ENCODE measurements around the gene CEP170.

Gene CEP170

DNA sequence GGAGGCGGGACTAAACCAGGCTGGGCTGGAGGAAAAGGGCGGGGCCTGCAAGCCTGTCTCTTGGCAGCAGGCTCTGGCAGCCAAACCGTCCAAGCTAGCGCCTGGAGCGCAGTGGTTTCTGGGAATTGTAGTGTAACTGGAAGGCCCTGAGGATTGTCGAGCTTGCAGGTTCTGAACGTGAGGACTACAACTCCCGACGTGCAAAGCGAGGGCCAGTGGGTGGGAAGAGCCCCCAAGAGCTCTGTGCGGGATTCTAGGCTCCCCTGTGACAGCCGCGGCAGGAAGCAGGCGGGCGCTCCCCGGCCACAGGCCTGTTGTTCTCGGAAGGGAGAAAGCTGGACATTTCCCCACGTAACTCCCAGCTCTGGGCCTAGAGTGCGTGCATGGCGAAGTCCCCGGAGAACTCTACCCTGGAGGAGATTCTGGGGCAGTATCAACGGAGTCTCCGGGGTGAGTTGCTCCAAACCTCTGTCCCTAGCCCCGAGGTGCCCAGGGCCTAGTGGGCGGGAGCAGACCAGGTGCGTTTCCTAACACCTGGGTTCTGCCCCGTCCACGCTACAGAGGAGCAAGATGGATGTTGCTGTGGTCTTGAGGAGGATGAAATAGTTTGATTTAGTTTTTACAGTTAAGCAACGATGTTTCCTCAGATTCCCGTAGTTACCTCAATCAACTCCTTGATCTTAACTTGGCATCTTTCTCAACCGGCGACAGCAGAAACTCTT is 871 bp upstream of the CEP170 start, which contains the start of gene SDCCAG8:
SDCCAG8 (plus strand) TSS at position 251 of the 722 bp plus-strand sequence; CDS start at position 384, 133 bp downstream.
- peaks cover 6% of the 10 kb centered on the region for H3K36me3 Mint-ChIP-seq
- H3K9me3 Mint-ChIP-seq = no peaks in the 10 kb centered on the region
- H3K4me3 Mint-ChIP-seq = peak within 1 kb of the TSS; percentile 98
- no peaks in the 10 kb centered on the region for H3K27me3 Mint-ChIP-seq
- peak; percentile 93 for ATAC-seq
- H3K4me1 Mint-ChIP-seq = peaks cover 14% of the 10 kb centered on the region
- H3K27ac Mint-ChIP-seq = peak within 1 kb of the TSS; percentile 98

DNA sequence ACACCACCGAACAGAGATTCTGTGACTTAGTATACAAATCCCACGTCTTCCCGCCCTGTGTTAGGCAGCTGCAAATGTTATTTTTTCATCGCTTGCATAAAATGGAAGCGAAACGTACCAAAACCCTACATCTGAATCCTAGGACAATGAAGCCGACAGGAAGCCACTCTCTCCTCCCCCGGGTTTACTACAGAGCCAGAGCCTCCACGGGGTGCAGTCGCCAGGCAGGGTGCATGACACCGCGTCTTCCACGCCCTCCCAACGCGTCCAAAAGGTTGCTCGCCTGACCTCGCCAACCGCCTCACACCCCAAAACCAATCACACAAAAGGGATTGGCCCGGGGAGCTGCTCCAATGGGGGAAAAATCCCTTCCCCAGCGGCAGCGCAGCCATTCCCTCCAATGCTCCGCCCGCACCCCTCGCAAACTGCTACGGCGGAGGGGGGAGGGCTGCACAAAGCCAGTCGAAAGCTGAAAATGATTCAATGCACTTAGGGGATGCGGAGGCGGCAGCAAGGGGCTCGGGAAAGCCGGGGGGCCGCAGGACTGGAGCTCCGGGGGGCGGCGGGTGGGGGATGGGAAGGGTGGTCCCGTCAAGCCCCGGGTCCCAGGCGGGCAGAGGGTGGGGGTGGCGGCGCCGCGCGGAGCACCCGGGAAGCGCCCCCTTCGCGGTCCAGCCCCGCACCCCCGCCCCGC is 701 bp downstream of the CEP170 start:
- ATAC-seq = peak; percentile 0

DNA sequence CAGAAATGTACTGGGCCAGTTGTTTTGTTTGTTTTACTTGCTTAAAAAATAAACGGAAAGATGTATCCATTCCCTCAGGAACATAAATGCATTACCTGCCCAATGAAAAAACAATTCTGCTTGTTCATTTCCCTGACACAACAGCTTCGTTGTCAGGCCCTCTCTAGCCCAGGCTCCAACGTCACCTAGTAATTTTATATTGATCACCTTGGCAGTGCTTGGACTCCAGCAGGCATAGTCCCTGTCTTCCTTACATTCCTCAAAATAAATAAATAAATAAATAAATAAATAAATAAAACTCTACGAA is 1.2 kb downstream of the CEP170 start:
- H3K27me3 Mint-ChIP-seq = no peaks in the 10 kb centered on the region
- peaks cover 27% of the 10 kb centered on the region for H3K4me1 Mint-ChIP-seq
- no peaks in the 10 kb centered on the region for H3K36me3 Mint-ChIP-seq
- no peaks in the 10 kb centered on the region for H3K9me3 Mint-ChIP-seq
- H3K4me3 Mint-ChIP-seq = peak overlapping the region; percentile 96
- peak overlapping the region; percentile 98 for H3K27ac Mint-ChIP-seq
- ATAC-seq = no peak

More for the DNA sequence above, 701 bp downstream of the CEP170 start:
- peaks cover 24% of the 10 kb centered on the region for H3K4me1 Mint-ChIP-seq
- H3K9me3 Mint-ChIP-seq = no peaks in the 10 kb centered on the region
- H3K36me3 Mint-ChIP-seq = no peaks in the 10 kb centered on the region
- H3K27me3 Mint-ChIP-seq = no peaks in the 10 kb centered on the region
- peak overlapping the region; percentile 98 for H3K27ac Mint-ChIP-seq
- peak overlapping the region; percentile 96 for H3K4me3 Mint-ChIP-seq

DNA sequence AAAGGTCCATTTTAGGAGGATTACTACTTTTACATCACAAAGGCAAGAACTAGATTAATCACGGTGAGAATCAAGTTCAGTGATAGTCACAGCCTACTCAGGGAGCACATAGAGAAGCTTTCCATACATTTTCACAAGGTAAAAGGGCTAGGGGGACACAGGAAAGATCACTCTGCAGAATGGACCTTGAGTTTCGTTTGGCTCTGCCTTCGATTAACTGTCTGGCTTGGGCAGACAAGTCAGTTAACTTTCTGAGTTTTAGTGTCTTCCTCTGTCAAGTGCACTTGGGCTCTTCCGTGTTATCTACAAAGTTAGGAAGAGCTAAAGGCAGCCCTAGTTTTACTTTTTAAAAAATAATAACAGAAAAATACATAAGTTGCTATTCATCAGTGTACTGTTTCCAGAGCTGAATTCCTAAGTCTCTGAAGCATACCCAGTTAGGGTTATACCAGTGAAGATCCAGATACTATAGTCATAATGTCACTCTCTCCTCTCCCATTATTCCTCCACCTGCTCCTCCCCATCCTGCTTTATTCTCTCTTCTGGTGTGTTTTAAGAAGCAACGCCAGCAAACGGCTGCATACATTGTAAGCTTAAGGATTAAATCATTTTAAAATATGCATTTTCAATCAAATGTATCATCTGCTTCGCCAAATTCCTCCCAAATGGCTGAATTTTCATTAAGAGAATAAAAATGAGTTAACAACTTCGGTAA is 1.7 kb downstream of the CEP170 start:
- no peaks in the 10 kb centered on the region for H3K9me3 Mint-ChIP-seq
- ATAC-seq = no peak
- H3K27me3 Mint-ChIP-seq = no peaks in the 10 kb centered on the region
- H3K36me3 Mint-ChIP-seq = no peaks in the 10 kb centered on the region
- peak overlapping the region; percentile 98 for H3K27ac Mint-ChIP-seq
- peak overlapping the region; percentile 96 for H3K4me3 Mint-ChIP-seq
- H3K4me1 Mint-ChIP-seq = peaks cover 32% of the 10 kb centered on the region

DNA sequence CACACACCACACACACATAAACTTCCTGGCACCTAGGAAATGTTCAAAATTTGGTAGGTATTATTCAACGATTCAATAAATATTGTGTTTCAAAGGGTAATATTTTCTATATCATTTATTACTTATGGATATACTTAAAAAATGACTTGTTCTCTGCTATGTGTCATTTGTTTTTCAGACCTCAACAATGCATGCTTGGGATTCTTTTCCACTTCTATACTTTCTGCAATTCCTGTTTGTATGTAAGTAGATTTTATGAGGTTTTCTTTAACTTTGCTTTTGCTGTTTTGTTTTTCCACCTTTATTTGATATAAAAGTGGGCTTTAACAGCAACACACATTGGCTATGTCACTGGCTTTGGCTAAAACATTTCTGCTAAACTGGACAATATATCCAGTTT is 3.5 kb downstream of the CEP170 start:
- Mint-ChIP-seq H3K4me3 (no peak overlapping the region), H3K27ac (no peak overlapping the region), H3K27me3 (no peaks in the 10 kb centered on the region), H3K9me3 (no peaks in the 10 kb centered on the region), H3K36me3 (no peaks in the 10 kb centered on the region), H3K4me1 (peaks cover 50% of the 10 kb centered on the region)
- ATAC-seq = no peak

DNA sequence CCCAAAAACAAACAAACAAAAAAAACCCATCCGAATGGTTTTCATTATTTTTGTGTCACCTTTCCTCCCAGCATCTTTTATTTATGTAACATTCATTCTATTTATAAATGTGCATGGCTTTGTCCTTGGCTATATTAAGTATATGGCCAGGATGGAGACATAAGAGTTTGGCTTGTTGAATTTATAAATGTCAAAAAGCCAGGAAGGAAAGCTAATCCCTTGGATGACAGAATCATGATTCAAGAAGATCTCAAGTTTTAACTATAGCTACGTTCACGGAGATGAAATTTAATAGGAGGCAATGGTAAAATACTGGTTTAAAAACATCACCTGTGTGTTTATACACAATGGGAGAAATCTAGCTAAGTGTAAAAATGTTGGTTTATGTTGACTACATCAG is 5.0 kb downstream of the CEP170 start:
- peaks cover 57% of the 10 kb centered on the region for H3K4me1 Mint-ChIP-seq
- H3K4me3 Mint-ChIP-seq = no peak overlapping the region
- ATAC-seq = no peak
- no peaks in the 10 kb centered on the region for H3K9me3 Mint-ChIP-seq
- no peak overlapping the region for H3K27ac Mint-ChIP-seq
- no peaks in the 10 kb centered on the region for H3K36me3 Mint-ChIP-seq
- no peaks in the 10 kb centered on the region for H3K27me3 Mint-ChIP-seq

DNA sequence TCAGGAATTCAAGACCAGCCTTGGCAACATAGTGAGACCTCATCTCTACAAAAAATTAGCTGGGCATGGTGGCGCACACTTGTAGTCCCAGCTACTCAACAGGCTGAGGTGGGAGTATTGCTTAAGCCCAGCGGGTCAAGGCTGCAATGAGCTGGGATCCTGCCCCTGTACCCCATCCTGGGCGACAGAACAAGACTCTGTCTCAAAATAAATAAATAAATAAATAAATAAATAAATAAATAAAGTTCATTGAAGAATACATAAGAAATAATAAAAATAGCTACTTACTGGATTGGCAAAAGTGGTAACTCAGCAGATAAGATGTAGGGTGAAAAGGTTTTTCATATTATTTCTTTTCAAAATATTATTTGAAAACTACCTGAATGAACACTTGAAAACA is 5.9 kb downstream of the CEP170 start:
- Mint-ChIP-seq H3K4me3 (no peak overlapping the region), H3K27me3 (no peaks in the 10 kb centered on the region), H3K27ac (no peak overlapping the region), H3K36me3 (no peaks in the 10 kb centered on the region), H3K9me3 (no peaks in the 10 kb centered on the region), H3K4me1 (peaks cover 64% of the 10 kb centered on the region)
- ATAC-seq = no peak

DNA sequence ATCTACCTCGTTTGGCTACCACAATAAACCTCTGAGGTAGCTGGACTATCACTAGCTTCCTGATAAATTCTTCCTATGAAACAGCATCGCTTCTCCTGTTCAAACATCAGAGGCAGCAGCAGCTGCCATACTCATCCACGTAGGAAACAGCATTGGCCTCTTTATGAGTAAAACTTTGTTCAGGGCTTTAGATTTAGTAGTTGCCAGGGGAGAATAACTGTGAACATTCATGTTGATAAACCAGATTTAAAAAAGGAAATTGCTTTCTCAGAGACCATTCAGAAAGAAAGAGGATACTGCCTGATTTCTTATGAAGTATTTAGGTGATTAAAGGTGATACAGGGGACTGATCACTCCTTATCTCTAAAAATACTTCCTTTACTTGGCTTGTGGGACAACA is 7.2 kb downstream of the CEP170 start:
- Mint-ChIP-seq H3K27me3 (no peaks in the 10 kb centered on the region), H3K36me3 (peaks cover 3% of the 10 kb centered on the region), H3K4me3 (no peak overlapping the region), H3K4me1 (peaks cover 62% of the 10 kb centered on the region), H3K27ac (peak overlapping the region; percentile 58), H3K9me3 (no peaks in the 10 kb centered on the region)
- peak; percentile 31 for ATAC-seq

DNA sequence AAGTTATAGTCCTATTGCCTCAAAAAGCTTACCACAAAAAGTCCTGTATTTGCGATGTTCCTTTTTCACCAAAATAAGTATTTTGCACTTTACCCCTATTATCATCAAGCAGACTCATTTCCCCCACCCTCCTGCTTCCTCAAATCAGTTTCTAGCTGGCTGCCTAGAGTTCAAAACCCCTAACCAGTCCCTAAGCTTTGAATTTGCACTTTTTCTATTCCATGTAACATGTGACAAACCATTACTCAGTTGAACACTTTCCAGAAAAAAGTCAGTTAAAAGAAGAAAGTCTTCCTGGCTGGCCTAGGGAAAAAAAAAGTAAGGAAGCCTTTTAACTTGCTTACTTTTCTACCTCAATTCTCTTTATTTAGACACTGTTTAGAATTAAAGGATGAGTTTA is 8.2 kb downstream of the CEP170 start:
- peak overlapping the region; percentile 58 for H3K27ac Mint-ChIP-seq
- H3K4me3 Mint-ChIP-seq = no peak overlapping the region
- H3K36me3 Mint-ChIP-seq = peaks cover 10% of the 10 kb centered on the region
- ATAC-seq = peak; percentile 71
- no peaks in the 10 kb centered on the region for H3K27me3 Mint-ChIP-seq
- H3K4me1 Mint-ChIP-seq = peaks cover 65% of the 10 kb centered on the region
- no peaks in the 10 kb centered on the region for H3K9me3 Mint-ChIP-seq

DNA sequence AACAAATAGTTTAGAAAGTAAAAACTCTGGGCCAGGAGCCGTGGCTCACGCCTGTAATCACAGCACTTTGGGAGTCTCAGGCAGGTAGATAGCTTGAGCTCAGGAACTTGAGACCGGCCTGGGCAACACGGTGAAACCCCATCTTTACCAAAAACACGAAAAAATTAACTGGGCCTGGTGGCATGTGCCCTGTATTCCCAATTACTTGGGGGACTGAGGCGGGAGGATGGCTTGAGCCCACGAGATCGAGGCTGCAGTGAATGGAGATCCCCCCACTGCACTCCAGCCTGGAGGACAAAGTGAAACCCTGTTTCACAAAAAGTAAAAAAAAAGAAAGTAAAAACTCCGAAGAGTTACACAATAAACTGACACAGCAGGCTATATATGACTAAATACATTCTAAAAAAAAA is 10.6 kb downstream of the CEP170 start:
- H3K4me3 Mint-ChIP-seq = peak overlapping the region; percentile 75
- no peaks in the 10 kb centered on the region for H3K27me3 Mint-ChIP-seq
- peaks cover 24% of the 10 kb centered on the region for H3K36me3 Mint-ChIP-seq
- no peaks in the 10 kb centered on the region for H3K9me3 Mint-ChIP-seq
- no peak for ATAC-seq
- H3K4me1 Mint-ChIP-seq = peaks cover 53% of the 10 kb centered on the region
- H3K27ac Mint-ChIP-seq = peak overlapping the region; percentile 77

DNA sequence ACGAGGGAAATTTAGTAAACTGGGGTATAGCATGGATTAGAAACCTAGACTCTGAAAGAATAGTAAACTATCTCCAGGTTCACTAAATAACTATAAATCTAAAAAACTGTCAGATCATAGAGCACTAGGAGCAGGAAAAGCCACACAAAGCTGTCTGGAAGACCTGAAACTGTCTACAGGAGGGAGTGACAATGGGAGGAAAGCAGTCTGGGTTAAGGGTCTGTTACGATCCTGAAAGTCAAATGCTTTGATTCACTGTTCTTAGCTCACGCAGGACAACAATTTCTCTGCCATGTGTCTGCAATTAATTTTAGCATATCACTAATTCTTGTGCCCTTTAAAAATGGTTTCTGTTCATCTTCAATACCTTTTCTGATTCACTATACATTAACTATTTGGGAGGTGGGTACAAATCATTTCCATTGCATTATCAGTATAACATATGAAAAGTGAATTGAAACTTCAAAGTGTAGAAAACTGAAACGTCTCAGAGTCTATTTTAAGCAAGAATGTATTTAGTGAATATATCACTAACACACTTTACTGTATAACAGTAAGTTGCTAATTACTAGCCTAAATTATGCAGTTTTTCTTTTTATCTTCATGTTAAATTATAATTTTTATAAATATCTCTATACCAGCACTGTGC is 18.4 kb downstream of the CEP170 start:
- Mint-ChIP-seq H3K4me3 (no peak overlapping the region), H3K9me3 (peaks cover 8% of the 10 kb centered on the region), H3K27ac (peak overlapping the region; percentile 42), H3K4me1 (peaks cover 21% of the 10 kb centered on the region), H3K27me3 (no peaks in the 10 kb centered on the region), H3K36me3 (peaks cover 53% of the 10 kb centered on the region)
- no peak for ATAC-seq

DNA sequence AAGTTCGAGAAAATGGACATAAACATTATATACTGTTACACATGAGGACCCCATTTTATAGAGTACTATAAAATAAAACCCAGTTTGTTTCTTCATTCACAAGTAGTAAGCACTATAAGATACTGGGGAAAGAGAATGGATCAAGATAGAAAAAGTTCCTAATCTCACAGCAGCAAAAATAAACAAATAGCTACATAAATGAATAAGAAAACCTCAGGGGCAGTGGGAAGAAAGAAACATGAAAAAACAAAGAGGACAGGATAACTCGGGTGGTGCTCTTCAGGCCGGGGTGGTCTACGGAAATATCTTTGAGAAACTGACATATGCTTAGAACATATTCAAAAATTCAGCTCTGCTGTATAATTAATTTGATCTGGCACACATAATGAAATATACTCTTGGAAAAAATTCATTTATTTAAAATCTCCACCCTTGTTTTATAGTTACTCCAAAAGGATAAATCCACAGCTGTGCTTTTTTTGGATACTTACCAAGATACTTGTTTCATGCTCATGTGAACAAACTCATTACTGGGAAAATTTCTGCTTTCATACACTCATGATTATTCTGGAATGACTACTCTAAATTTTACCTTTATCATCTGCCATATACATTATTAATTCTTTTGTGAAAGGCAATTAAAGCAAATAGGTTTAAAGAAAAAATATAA is 20.0 kb downstream of the CEP170 start:
- ATAC-seq = no peak
- Mint-ChIP-seq H3K36me3 (peaks cover 65% of the 10 kb centered on the region), H3K27ac (no peak overlapping the region), H3K9me3 (peaks cover 18% of the 10 kb centered on the region), H3K4me1 (peaks cover 21% of the 10 kb centered on the region), H3K4me3 (no peak overlapping the region), H3K27me3 (no peaks in the 10 kb centered on the region)

DNA sequence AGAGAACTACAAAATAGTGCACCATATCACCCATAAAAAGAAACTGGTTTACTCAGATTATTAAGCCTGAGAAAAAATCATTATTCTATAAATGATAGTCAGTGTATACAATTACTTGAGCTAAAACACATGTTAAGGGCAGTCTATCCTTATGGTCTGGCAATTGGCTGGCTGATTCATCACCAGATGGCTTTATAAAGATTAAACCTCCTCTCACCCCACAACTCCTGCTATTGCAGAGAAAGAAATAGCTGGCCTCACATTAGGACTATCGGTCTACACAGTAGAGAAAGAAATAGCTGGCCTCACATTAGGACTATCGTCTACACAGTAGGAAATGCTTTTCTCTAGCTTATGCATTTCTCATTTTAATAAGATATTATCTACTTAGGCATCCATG is 21.2 kb downstream of the CEP170 start:
- H3K36me3 Mint-ChIP-seq = peaks cover 65% of the 10 kb centered on the region
- H3K27ac Mint-ChIP-seq = no peak overlapping the region
- peaks cover 16% of the 10 kb centered on the region for H3K4me1 Mint-ChIP-seq
- H3K4me3 Mint-ChIP-seq = no peak overlapping the region
- no peaks in the 10 kb centered on the region for H3K27me3 Mint-ChIP-seq
- peaks cover 17% of the 10 kb centered on the region for H3K9me3 Mint-ChIP-seq
- ATAC-seq = no peak

DNA sequence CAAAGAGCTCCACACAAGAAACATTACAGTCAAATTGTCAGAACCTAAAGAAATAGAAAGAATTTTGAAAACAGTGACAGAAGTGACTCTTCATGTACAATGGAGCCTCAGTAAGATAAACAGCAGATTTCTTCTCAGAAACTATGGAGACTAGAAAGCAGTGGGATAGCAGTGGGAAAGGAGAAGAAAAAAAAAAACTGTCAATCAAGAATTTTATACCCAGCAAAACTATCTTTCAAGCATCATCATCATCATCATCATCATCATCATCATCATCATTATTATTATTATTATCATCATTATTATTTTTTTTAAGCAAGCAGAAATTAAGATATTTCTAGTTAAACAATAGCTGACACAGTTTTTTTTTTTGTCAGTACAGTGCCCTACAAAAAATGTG is 24.2 kb downstream of the CEP170 start:
- no peak overlapping the region for H3K27ac Mint-ChIP-seq
- H3K27me3 Mint-ChIP-seq = no peaks in the 10 kb centered on the region
- ATAC-seq = no peak
- no peak overlapping the region for H3K4me3 Mint-ChIP-seq
- H3K9me3 Mint-ChIP-seq = peaks cover 18% of the 10 kb centered on the region
- peaks cover 12% of the 10 kb centered on the region for H3K4me1 Mint-ChIP-seq
- peaks cover 60% of the 10 kb centered on the region for H3K36me3 Mint-ChIP-seq

DNA sequence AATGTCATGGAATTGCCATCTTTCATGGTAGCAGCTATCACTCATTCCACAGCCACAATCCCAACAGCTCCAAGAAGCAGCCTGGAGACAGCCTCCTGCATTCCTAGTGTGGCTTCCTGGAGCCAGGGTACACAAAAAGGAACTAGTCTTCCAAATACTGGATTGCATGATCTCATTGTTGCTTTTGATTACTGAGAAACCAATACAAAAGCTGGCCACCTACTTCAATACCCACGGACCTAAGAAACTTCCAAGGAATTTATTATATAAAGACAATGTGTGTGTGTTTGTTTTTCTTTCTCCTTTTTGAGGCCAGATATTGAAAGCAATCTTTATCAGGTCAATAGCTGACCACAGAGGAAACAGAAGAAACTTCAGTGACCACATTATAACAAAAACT is 25.6 kb downstream of the CEP170 start:
- Mint-ChIP-seq H3K27me3 (no peaks in the 10 kb centered on the region), H3K27ac (no peak overlapping the region), H3K4me1 (peaks cover 12% of the 10 kb centered on the region), H3K36me3 (peaks cover 55% of the 10 kb centered on the region), H3K4me3 (no peak overlapping the region), H3K9me3 (peaks cover 18% of the 10 kb centered on the region)
- ATAC-seq = no peak

Data from stimulated activated memory B cell treated with anti-CD40 and anti-IgM and Interleukin-4, amounts not matched to agents 10 μg/mL and 1 μg/mL and 100 μg/mL, for 72 hours (primary cell).